GM13977 (cell line): ENCODE data around the gene ASS1.

ENCODE experiments used
- DNase-seq: peaks from one replicate; pipeline ENCODE4 v3.0.0; 2012; ENCODE audit warnings: low spot score
- CTCF ChIP-seq: IDR thresholded peaks from 2 replicates; pipeline ENCODE4 v1.5.1; 2012; ENCODE audit warnings: mild to moderate bottlenecking, control low read depth; ENCODE audit not compliant: insufficient read depth; ENCODE audit errors: extremely low read depth, missing control alignments
- in situ Hi-C: fragments of 300-500 bp; cut with MboI; formaldehyde crosslinking; loops from one replicate; pipeline ENCODE4 v1.12.0; 2022; ENCODE audit warnings: low sequenced_read_pairs, low pct_unique_long_range_greater_than_20kb, mixed read lengths, inconsistent platforms; ENCODE audit not compliant: unreplicated experiment

ASS1 gene

GRCh38 chr9:130459941-130460669 is 15.3 kb downstream of the ASS1 start:
- in situ Hi-C loops: loop anchor here (10.0 kb wide), 1 partner anchor 225 kb away; no protein-coding TSS in a partner anchor
- no peak for DNase-seq
- TF ChIP-seq CTCF: no peak

- peak; percentile 87 for DNase-seq
- TF ChIP-seq CTCF: peak; percentile 93
- in situ Hi-C loops: no loop called here
Measured at GRCh38 chr9:130461218-130461630, 16.5 kb downstream of the ASS1 start.

DNA sequence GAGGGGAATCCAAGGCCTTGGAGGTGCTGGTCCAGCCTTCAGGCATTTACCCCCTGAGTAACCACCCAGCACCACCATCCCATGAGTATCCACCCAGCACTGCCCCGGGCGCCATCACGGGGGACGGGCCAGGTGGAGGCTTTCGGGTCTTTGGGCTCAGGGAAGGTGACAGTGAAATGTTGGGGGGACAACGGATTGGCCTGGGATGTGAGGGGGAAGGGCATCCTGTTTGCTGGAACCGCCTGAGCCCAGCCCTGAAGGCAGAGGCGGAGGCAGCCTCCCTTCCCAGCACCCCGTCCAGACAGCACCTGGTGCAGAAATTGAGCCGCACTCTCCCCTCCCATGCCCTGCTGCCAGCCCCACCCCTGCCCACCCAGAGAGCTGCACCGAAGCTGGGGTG is 17.0 kb downstream of the ASS1 start:
- DNase-seq: no peak
- in situ Hi-C loops: no loop called here
- no peak for TF ChIP-seq CTCF

DNA sequence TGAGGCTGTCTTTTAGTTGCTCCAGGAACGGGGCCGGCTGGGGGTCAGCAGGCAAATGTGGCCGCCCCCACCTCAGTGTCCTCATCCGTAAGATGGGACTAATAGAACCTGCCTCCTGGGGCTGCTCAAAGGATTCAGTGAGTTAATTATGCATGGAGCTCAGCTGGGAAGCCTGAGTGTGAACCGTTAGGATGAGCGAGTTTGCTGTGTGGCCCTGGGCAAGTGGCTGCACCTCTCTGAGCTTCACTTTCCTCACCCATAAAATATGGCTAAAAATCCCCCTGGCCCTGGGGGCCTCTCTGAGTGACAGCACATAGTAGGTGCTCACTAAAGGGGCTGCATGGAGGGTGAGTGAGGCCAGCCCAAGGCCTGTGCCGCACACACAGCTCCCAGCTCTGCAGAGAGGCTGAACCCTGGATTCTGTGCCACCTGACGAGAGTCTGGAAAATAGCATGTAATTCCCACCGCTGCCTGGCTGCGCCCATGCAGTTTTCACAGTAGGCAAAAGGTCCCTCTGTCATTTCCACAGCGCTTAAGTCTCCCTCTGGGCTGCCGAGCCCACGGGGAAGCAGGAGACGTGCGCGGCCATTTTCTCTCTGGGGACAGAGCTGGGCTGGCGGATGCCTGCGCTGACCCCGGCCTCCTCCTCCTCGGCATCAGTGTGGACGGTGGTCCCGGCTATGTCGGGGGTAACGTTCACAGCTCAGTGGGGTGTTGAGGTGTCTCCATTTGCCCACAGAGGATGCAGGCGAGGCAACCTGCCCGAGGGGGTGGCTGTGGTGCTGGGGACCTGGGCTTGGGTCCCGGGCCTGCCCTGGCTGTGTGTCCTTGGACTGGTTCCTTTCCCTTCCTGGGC is 18.2 kb downstream of the ASS1 start:
- no peak for DNase-seq
- in situ Hi-C loops: no loop called here
- no peak for TF ChIP-seq CTCF

- TF ChIP-seq CTCF: no peak
- in situ Hi-C loops: no loop called here
- DNase-seq: no peak
Measured at GRCh38 chr9:130463763-130464745, 19.3 kb downstream of the ASS1 start.
